K562 (cell line): ENCODE measurements around the gene DPYSL4. TPM values are rescaled to one million over a fixed set of nuclear protein-coding genes. Genes with fewer than 3 reads are reported as not detected.

ENCODE experiments used
- CHD4 ChIP-seq: fragments of 200-600 bp; sonication (generic); IDR thresholded peaks from 3 replicates; pipeline ENCODE4 v1.6.1; 2012; ENCODE audit warnings: low read depth, mild to moderate bottlenecking, mixed read lengths, low read length, inconsistent platforms; ENCODE audit not compliant: insufficient read depth, insufficient replicate concordance, poor library complexity, severe bottlenecking
- EGR1 ChIP-seq: fragments of 450-650 bp; conservative IDR thresholded peaks from 2 replicates; pipeline ENCODE4 v1.6.1; 2017; ENCODE audit warnings: mild to moderate bottlenecking
- ETS2 ChIP-seq: IDR thresholded peaks from 2 replicates; pipeline ENCODE4 v1.6.1; 2016; ENCODE audit warnings: borderline replicate concordance, missing genetic modification characterization, mild to moderate bottlenecking, moderate library complexity, missing compliant biosample characterization; ENCODE audit not compliant: poor library complexity, severe bottlenecking
- POU5F1 ChIP-seq: fragments of 150-350 bp; IDR thresholded peaks from 2 replicates; pipeline ENCODE4 v1.6.1; 2014; ENCODE audit warnings: borderline replicate concordance, low read length, low read depth, mild to moderate bottlenecking; ENCODE audit not compliant: partially characterized antibody
- RBM25 ChIP-seq: fragments of 200-400 bp; formaldehyde crosslinking; IDR thresholded peaks from 2 replicates; pipeline ENCODE4 v1.6.1; 2018; ENCODE audit warnings: low read length, low read depth, moderate library complexity; ENCODE audit not compliant: severe bottlenecking
- TCF3 ChIP-seq: sonication (generic); formaldehyde crosslinking; IDR thresholded peaks from 2 replicates; pipeline ENCODE4 v1.4.0; 2020; ENCODE audit warnings: mild to moderate bottlenecking, missing genetic modification reagents
- THAP7 ChIP-seq: fragments of 250-450 bp; sonication (Bioruptor Pico); IDR thresholded peaks from 2 replicates; pipeline ENCODE4 v1.5.0; 2021
- ZNF609 ChIP-seq: sonication (generic); formaldehyde crosslinking; IDR thresholded peaks from 2 replicates; pipeline ENCODE4 v1.8.1; 2023; ENCODE audit warnings: missing genetic modification reagents, mild to moderate bottlenecking, borderline replicate concordance
- polyA plus RNA-seq, 8 experiments: library from polyadenylated mRNA; depleted of rRNA in 4 of 8; stranded (reverse) in 5 of 8; unstranded in 3 of 8; fragments of >200 nt; fragmentation: Nextera tagmentation in 2 of 8; fragmentation: Illumina TruSeq in 1 of 8; extraction: Ambion mirVana in 2 of 8; extraction: Trizol in 1 of 8; gene quantifications; 2 replicates each; pipeline versions ENCODE4 v1.2.1 to v1.2.3, GENCODE V29; 2011 to 2014; ENCODE audit warnings: inconsistent platforms in 1 of 8, missing spikeins in 1 of 8
- total RNA-seq, 7 experiments: library from RNA; depleted of rRNA in 6 of 7; stranded (reverse); fragments of >200 nt in 6 of 7; fragmentation: Illumina TruSeq in 2 of 7; extraction: Trizol in 2 of 7; gene quantifications; 2 replicates each; pipeline versions ENCODE4 v1.2.1 to v1.2.3, GENCODE V29; 2011 to 2021; ENCODE audit warnings: low replicate concordance in 1 of 7
- TF ChIP-seq, protein P1 (sequence below): fragments of 450-650 bp; IDR thresholded peaks from 2 replicates; pipeline ENCODE4 v1.6.1; 2016; ENCODE audit warnings: mild to moderate bottlenecking, moderate library complexity

The DPYSL4 gene
- total and polyA plus RNA-seq, 9 of the 15 experiments (the other 6 are each of a cell fraction or from before 2014, with no cell fraction given), result 0.03 TPM; not detected in 8

GRCh38 chr10:132206377-132206745, 19.6 kb downstream of the DPYSL4 start (continued):
- TF ChIP-seq, protein P1, sequence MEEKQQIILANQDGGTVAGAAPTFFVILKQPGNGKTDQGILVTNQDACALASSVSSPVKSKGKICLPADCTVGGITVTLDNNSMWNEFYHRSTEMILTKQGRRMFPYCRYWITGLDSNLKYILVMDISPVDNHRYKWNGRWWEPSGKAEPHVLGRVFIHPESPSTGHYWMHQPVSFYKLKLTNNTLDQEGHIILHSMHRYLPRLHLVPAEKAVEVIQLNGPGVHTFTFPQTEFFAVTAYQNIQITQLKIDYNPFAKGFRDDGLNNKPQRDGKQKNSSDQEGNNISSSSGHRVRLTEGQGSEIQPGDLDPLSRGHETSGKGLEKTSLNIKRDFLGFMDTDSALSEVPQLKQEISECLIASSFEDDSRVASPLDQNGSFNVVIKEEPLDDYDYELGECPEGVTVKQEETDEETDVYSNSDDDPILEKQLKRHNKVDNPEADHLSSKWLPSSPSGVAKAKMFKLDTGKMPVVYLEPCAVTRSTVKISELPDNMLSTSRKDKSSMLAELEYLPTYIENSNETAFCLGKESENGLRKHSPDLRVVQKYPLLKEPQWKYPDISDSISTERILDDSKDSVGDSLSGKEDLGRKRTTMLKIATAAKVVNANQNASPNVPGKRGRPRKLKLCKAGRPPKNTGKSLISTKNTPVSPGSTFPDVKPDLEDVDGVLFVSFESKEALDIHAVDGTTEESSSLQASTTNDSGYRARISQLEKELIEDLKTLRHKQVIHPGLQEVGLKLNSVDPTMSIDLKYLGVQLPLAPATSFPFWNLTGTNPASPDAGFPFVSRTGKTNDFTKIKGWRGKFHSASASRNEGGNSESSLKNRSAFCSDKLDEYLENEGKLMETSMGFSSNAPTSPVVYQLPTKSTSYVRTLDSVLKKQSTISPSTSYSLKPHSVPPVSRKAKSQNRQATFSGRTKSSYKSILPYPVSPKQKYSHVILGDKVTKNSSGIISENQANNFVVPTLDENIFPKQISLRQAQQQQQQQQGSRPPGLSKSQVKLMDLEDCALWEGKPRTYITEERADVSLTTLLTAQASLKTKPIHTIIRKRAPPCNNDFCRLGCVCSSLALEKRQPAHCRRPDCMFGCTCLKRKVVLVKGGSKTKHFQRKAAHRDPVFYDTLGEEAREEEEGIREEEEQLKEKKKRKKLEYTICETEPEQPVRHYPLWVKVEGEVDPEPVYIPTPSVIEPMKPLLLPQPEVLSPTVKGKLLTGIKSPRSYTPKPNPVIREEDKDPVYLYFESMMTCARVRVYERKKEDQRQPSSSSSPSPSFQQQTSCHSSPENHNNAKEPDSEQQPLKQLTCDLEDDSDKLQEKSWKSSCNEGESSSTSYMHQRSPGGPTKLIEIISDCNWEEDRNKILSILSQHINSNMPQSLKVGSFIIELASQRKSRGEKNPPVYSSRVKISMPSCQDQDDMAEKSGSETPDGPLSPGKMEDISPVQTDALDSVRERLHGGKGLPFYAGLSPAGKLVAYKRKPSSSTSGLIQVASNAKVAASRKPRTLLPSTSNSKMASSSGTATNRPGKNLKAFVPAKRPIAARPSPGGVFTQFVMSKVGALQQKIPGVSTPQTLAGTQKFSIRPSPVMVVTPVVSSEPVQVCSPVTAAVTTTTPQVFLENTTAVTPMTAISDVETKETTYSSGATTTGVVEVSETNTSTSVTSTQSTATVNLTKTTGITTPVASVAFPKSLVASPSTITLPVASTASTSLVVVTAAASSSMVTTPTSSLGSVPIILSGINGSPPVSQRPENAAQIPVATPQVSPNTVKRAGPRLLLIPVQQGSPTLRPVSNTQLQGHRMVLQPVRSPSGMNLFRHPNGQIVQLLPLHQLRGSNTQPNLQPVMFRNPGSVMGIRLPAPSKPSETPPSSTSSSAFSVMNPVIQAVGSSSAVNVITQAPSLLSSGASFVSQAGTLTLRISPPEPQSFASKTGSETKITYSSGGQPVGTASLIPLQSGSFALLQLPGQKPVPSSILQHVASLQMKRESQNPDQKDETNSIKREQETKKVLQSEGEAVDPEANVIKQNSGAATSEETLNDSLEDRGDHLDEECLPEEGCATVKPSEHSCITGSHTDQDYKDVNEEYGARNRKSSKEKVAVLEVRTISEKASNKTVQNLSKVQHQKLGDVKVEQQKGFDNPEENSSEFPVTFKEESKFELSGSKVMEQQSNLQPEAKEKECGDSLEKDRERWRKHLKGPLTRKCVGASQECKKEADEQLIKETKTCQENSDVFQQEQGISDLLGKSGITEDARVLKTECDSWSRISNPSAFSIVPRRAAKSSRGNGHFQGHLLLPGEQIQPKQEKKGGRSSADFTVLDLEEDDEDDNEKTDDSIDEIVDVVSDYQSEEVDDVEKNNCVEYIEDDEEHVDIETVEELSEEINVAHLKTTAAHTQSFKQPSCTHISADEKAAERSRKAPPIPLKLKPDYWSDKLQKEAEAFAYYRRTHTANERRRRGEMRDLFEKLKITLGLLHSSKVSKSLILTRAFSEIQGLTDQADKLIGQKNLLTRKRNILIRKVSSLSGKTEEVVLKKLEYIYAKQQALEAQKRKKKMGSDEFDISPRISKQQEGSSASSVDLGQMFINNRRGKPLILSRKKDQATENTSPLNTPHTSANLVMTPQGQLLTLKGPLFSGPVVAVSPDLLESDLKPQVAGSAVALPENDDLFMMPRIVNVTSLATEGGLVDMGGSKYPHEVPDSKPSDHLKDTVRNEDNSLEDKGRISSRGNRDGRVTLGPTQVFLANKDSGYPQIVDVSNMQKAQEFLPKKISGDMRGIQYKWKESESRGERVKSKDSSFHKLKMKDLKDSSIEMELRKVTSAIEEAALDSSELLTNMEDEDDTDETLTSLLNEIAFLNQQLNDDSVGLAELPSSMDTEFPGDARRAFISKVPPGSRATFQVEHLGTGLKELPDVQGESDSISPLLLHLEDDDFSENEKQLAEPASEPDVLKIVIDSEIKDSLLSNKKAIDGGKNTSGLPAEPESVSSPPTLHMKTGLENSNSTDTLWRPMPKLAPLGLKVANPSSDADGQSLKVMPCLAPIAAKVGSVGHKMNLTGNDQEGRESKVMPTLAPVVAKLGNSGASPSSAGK, result no peak
- TF ChIP-seq ZNF609 (CRISPR knock-in tag), result no peak
- TF ChIP-seq TCF3 (CRISPR knock-in tag), result no peak
- no peak for TF ChIP-seq RBM25
- no peak for TF ChIP-seq THAP7
- no peak for TF ChIP-seq ETS2 (tag)
- no peak for TF ChIP-seq CHD4
- no peak for TF ChIP-seq POU5F1
- no peak for TF ChIP-seq EGR1
